NCI-H1417 treated with DMSO at 0.1 percent for 48 hours (cell line): ENCODE data around the gene SMIM35.

Experiments used
- DNase-seq: peaks from one replicate; lab custom pipeline; 2025; lab: John Stamatoyannopoulos, UW

The SMIM35 gene

GRCh38 chr11:118109231-118109630 is 22.5 kb upstream of the SMIM35 start:
- no peak for DNase-seq

GRCh38 chr11:118108513-118108912 is 21.8 kb upstream of the SMIM35 start:
- DNase-seq: no peak

GRCh38 chr11:118106789-118107335 is 20.1 kb upstream of the SMIM35 start:
- DNase-seq: no peak

GRCh38 chr11:118105657-118106305 is 19.0 kb upstream of the SMIM35 start:
- DNase-seq: no peak

GRCh38 chr11:118104491-118104890 is 17.7 kb upstream of the SMIM35 start:
- no peak for DNase-seq

- DNase-seq: no peak
Observed at GRCh38 chr11:118102721-118103261, 16.0 kb upstream of the SMIM35 start.

- no peak for DNase-seq
Observed at GRCh38 chr11:118100691-118101232, 14.0 kb upstream of the SMIM35 start.

- no peak for DNase-seq
Observed at GRCh38 chr11:118099838-118100556, 13.2 kb upstream of the SMIM35 start.

GRCh38 chr11:118098996-118099837 is 12.5 kb upstream of the SMIM35 start:
- DNase-seq: peak; percentile 24

GRCh38 chr11:118095967-118096367 is 9.2 kb upstream of the SMIM35 start:
- DNase-seq: no peak

- DNase-seq: no peak
Observed at GRCh38 chr11:118095493-118095892, 8.7 kb upstream of the SMIM35 start.

GRCh38 chr11:118092907-118093571 is 6.3 kb upstream of the SMIM35 start:
- no peak for DNase-seq

GRCh38 chr11:118091690-118092089 is 4.9 kb upstream of the SMIM35 start:
- DNase-seq: no peak

GRCh38 chr11:118090545-118091162 is 3.9 kb upstream of the SMIM35 start:
- no peak for DNase-seq

- no peak for DNase-seq
Observed at GRCh38 chr11:118088531-118088930, 1.8 kb upstream of the SMIM35 start.

GRCh38 chr11:118087931-118088330 is 1.2 kb upstream of the SMIM35 start:
- no peak for DNase-seq

- DNase-seq: no peak
Observed at GRCh38 chr11:118084656-118085055, 2.1 kb downstream of the SMIM35 start.

GRCh38 chr11:118084247-118084646 is 2.5 kb downstream of the SMIM35 start:
- no peak for DNase-seq

- no peak for DNase-seq
Observed at GRCh38 chr11:118082880-118083552, 3.7 kb downstream of the SMIM35 start.

- DNase-seq: no peak
Observed at GRCh38 chr11:118081241-118081958, 5.4 kb downstream of the SMIM35 start.
